Endothelial cell of umbilical vein (primary cell): Measurements from ENCODE around the gene VIPR2.

Experiments
- JUN ChIP-seq: IDR thresholded peaks from 2 replicates; pipeline ENCODE4 v1.6.1; 2011; ENCODE audit warnings: borderline replicate concordance, low read depth; ENCODE audit not compliant: insufficient read length, insufficient read depth
- POLR2A ChIP-seq: IDR thresholded peaks from 2 replicates; pipeline ENCODE4 v1.6.1; 2012; ENCODE audit warnings: low read depth, mild to moderate bottlenecking, control low read depth, low read length
- POLR2AphosphoS5 ChIP-seq: IDR thresholded peaks from 2 replicates; pipeline ENCODE4 v1.6.1; 2012; ENCODE audit warnings: low read depth, mild to moderate bottlenecking, control low read depth, low read length, moderate library complexity; ENCODE audit not compliant: insufficient read depth
- TF ChIP-seq, protein P1 (sequence below), 2 donors: IDR thresholded peaks; 1 replicate in 1 of 2; 2 replicates in 1 of 2; pipeline ENCODE4 v1.5.1; 2011; ENCODE audit warnings: low read length in 2 of 2, mild to moderate bottlenecking in 2 of 2, moderate library complexity in 2 of 2, control low read depth in 1 of 2, inconsistent platforms in 1 of 2, low read depth in 1 of 2; ENCODE audit not compliant: insufficient read depth in 1 of 2; ENCODE audit errors: extremely low read depth in 1 of 2

DNA sequence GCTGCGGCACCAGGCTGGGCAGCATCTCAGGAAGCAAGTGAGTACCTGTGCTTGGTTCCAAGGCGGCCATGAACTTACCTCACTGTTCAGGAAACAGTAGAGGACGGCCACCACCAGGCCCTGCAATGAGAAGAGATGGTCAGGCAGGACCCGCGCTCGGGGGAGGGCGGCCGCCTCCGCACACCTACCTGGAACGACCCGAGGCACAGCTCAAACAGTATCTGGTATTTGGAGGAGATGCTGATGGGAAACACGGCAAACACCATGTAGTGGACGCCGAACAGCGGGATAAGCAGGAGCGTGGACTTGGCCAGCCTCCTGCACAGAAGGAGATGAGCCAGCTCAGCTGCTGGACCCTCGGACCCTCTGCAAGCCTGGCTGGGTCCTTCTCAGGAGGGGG lies 112.9 kb downstream of the VIPR2 start:
- no peak for TF ChIP-seq JUN
- TF ChIP-seq, protein P1, sequence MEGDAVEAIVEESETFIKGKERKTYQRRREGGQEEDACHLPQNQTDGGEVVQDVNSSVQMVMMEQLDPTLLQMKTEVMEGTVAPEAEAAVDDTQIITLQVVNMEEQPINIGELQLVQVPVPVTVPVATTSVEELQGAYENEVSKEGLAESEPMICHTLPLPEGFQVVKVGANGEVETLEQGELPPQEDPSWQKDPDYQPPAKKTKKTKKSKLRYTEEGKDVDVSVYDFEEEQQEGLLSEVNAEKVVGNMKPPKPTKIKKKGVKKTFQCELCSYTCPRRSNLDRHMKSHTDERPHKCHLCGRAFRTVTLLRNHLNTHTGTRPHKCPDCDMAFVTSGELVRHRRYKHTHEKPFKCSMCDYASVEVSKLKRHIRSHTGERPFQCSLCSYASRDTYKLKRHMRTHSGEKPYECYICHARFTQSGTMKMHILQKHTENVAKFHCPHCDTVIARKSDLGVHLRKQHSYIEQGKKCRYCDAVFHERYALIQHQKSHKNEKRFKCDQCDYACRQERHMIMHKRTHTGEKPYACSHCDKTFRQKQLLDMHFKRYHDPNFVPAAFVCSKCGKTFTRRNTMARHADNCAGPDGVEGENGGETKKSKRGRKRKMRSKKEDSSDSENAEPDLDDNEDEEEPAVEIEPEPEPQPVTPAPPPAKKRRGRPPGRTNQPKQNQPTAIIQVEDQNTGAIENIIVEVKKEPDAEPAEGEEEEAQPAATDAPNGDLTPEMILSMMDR (IDR thresholded peaks at IDR 0.05; ENCODE audit: extremely low read depth in 1 of 2, insufficient read depth in 1 of 2, low read depth in 1 of 2, low read length in 2 of 2) = no peak
- TF ChIP-seq POLR2A = no peak
- no peak for TF ChIP-seq POLR2AphosphoS5
